Stimulated activated CD4-positive, alpha-beta T cell treated with anti-CD3 and anti-CD28 coated beads, TNF-alpha, amount 100 ng/mL, for 24 hours (primary cell): ENCODE measurements around the gene SST.
"Not testable (repeated sequence)": the region's sequence is repeated elsewhere in the genome, so short reads cannot be mapped to it uniquely, and the experiment has no call there.

Experiments
- DNase-seq, 3 experiments: peaks; one replicate each; pipeline ENCODE4 v3.0.0-alpha.2; 2020; ENCODE audit warnings: low read depth in 3 of 3

The SST gene

DNA sequence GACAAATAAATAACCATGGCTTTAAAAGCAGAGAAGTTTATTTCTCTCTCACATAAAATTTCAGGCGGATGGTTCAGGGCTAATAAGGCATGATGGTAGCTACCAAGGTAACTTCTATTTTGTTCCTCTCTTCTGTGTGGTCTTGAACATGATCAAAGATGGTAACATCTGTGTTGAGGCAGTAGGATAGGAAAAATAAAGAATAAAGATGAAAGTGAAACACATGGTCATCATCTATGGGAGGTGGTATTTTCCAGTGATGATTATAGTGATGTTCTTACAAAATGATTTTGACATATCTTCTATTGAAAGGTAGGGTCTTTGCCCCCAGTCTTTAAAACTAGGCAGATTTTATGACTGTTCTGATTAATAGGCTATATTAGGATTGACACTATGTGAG, 14.2 kb upstream of the SST start:
- DNase-seq = no peak

DNA sequence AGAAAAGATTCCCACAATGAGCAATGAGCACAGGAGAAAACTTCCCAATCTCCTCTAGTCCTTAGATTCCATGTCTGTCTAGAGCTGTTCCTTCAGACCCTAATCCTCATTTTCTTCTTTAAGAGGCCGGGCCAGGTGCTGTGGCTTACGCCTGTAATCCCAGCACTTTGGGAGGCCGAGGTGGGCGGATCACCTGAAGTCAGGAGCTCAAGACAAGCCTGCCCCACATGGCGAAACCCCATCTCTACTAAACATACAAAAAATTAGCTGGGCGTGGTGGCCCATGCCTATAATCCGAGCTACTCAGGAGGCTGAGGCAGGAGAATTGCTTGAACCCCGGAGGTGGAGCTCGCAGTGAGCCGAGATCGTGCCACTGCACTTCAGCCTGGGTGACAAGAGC, 11.6 kb upstream of the SST start:
- not testable (repeated sequence) for DNase-seq

DNA sequence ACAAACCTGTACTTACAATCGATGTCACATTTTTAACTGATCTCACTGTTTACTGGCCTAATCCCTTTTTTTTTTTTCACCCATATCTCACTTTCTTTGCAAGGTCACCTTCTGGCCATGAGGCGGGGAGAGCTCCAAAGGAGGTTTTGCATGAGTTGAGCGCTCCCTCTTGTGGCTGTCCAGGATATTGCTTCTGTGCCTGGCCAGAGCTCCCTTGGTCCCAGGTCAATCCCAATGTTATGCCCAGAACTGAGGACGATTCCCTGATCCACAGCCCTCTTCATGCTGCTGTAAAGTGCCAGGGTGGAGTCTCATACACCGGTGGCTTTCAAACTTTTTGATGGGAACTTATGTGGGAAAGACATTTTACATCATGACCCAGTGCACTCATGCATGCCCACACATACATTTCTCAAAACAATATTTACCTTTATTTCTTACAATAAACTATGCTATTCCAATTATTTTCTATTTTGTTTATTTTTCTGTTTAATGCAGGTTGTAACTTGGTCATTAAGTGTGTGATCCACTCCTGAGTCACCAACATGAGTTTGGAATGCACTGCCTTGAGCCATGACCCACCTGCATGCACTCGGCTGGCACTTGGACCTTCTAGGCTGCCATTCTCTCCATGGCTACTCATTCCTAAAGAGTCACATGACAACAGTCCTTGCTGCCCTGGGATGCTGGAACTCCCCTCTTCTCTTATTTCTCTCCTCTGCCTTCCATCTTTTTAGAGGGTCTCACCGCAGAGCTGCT, 9.6 kb upstream of the SST start:
- peak; percentile 41 to 66 (median 52) for DNase-seq

DNA sequence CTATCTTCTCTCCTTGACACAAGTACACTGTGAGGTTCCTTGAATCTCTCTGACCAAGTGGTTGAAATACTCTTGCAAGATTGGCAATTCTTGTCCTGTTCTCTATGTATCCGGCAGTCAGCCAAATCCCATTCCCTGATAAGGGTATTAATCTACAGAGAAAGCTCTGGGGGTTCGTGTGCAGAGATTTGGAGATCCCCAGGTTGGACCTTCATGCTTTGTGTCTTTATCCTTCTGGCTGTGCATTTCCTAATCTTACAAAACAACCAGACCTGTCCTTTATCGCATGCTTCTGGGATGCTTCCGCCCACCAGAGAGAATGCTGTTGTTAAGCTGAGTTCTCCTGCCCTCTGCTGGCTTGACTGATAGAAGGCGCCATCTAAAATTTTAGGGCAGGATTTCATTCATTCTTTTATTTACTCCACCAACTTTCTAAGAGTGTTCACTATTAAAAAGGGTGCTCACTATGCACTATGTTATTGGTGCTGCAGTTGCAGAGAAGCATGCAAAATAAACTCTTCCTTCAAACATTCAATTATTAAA, 8.6 kb upstream of the SST start:
- DNase-seq = peak in 2 of 3 experiments; percentile 7 to 30

DNA sequence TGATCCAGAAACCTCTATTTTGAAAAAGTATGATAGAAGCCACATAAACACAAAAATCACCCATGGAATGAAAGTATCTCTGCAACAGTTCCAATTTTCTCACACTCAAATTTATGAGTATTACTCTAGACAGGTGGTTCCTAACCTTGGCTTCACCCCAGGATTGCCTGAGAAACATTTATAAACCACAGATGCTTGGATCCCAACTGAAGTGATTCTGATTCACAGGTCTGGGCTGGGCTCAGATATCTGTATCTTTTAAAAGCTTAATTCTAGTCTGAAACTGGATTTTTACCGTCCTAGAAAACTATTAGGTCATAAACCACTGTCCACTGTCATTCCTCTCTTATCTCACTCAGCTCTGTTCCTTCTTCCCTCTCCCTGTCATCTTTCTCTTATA, 7.4 kb upstream of the SST start:
- DNase-seq = no peak

DNA sequence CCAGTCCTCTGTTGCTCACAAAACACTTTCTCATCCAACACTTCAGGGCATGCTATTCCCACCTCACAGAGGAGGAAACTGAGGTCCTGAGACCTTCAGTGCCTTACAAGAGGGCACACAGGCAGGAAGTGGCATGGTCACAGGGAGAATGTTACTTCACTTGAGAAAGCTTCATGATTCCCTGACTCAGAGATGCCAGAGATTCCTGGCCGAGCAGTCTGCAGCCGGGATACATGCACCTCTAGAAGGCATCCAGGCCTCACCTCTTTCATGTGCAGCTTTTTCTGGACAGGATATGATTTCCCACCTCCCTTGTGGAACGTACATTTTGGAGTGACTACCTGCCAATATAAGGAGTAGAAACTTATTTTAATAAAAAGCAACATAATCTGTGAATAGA, 2.8 kb upstream of the SST start:
- DNase-seq = no peak

DNA sequence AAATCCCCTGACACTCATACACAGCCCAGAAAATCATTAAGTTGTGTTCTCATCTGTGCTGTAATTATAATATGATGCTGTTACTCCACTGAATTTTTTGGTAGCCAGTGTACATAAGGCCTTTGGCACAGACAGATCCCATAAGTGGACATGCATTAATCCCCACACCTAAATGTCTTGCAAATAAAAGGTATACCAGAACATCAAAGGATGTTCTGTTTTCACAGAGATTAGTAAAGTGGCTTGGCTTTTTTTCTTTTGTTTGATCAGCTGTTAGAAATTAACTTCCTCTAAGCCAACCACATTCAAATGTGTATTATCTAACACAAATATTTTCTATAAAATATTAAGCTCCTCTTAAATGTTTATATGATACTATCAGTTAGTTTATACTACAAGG, 2.7 kb downstream of the SST start:
- DNase-seq = no peak

DNA sequence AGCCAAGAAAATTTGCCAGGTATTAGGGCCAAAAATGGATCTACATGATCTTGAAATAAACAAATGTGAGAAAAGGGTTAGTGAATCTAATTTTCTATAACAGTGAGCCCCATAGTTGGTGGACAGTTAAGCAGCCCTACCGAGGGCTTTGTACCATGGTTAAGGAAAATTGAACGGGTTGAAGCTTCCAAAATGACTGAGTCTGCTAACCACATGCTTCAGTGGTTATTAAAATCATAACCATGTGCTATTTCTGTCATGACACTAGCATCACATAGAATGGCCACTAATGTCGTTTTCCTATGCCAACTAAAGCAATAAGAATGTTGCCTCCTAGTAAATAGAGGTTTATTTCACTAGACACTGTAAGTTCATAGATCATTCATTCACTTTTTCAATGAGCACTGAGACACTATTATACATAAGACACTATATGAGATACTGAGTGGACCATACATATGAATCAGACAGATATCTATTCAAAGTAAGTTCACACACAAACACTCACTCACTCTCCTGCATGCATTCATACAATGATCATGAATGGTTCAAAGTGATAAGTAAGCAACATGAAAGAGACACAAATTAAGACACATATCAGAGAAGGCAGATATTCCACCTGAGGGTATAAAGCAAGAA, 4.3 kb downstream of the SST start:
- DNase-seq = no peak

DNA sequence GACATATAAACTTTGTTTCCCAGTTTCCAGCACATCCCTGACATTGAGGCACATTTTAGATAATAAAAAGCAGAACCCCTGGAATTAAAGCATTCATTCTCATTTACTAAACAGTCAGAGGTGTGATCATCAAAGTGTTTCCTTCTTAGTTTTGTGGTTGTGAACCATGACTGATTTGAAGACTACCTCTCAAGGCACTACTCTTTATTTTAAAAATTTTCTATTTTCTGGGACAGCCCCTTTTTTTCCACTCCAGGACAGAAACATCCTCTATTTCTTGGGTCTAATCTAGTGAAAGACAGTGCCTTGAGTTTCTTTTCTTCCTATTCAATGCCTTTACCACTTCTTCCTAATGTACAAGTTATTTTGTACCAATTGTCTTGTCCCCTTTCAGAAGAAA, 5.2 kb downstream of the SST start:
- DNase-seq = no peak

DNA sequence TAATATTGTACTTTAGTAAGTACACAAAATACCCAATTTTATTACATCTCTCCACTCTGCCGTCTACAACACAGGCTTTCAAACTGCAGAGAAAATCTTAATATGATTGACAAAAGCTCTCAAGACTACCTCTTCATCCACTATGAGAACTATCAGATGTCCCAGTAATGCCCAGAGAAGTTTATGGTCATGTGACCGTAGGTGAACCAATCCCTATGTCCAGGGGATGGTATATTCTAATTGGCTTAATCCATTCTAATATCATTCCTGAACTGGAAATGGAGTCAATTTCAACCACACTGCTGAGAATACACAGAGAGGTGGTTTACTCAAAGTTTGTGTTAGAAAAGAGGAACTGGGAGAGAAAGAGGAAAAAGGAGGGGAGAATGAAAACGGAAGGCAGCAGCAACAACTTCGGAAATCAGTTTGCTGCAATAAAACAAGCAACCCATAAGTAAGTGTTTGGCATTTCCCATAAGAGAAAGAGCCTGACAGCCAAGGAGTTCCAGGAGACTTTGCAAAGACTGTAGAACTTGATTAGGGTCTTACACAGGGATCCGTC, 7.3 kb downstream of the SST start:
- no peak for DNase-seq

DNA sequence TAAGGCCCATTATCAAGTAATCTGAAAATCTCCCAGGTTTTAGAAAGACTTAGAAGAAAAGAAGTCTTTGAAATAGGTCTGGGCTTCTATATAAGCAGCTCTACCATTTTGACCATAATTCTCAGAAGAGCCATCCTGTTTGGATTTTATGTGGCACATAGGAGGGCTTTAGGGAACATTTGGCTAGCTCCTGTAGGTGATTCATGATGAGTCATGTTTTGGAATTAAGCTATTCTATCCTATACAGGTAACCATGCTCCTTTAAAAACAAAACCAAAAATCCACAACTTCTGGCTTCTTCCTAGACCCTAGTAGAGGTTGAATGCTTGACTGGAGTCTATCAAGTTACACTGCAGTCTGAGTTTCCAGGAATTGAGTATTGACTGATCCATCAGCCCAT, 8.9 kb downstream of the SST start:
- DNase-seq = no peak

DNA sequence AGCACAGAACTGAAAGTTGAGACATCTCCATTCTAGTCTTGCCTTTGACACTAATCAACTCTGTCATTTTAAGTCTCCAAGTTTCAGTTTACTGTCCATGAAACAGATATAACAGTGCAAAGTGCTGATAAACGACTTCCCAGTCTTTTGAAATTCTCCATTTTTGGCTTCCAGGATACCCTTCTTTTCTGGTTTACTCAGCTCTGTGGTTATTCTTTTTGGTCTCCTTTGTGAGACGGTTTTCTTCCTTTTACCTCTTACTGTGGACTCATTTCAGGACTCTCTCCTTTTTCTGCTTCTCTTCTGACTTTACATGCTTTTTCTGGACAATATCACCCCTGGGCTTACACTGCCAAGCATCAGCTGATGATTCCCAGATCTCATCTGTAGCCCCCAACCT, 18.9 kb downstream of the SST start:
- DNase-seq = no peak

DNA sequence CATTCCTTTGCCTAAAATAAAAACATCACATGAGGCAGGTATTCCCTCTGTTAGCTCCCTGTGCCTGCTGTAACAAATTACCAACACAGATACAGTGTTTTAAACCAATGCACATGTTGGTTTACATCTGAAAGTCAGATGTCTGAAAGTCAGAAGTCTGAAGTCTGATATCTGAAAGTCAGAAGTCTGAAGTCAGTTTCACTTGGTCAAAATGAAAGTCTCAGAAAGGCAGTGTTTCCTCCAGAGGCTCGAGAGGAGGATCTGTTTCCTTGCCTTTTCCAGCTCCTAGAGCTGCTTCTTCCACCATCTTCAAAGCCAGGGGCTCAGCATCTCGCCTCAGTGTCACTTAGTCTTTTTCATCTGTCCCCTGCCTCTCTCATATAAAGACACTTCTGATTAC, 22.0 kb downstream of the SST start:
- no peak for DNase-seq

DNA sequence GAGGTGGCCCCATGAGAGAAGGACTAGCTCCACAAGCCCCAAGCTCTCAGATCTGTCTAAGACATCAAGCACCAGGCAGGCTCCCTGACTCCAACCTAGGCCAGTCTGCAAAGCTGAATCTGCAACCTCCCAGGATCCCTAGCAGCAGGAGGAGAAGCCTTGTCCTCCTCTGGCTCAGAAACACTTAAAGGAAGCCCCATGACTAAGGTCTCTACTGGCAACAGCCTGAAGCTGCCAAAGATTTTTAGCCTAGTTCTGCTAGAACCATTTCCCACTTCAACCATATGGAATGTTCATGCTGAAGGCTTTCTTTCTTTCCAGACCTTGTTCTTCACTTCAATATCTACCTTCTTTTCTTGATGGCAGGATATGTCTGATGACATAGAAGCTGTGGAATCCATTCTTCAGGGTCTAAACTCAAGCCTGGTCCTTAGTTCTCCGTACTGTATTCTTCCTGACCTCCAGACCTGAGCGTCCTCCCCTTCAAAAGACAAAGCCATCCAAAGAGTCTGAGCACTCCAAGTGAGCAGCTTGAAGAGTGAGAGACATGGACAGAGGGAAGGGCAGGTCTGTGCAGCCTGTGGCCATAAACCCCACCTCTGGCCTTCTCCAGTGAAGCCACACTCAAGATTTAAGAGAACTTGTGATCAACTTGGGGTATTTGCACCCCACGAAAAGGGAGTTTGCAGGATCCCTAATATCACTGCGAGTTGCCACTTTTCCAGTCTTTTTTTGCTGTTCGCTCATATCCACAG, 23.1 kb downstream of the SST start:
- DNase-seq = no peak

DNA sequence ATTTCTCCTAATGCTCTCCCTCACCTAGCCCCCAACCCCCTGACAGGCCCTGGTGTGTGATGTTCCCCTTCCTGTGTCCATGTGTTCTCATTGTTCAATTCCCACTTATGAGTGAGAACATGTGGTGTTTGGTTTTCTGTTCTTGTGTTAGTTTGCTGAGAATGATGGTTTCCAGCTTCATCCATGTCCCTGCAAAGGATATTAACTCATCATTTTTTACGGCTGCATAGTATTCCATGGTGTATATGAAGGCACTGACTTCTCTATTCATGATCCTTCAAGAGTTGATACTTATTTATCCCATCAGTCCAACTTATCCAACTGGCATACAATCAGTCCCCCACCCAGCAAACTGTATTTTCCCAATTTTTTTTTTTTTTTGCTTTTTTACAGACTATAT, 24.8 kb downstream of the SST start:
- not testable (repeated sequence) for DNase-seq

DNA sequence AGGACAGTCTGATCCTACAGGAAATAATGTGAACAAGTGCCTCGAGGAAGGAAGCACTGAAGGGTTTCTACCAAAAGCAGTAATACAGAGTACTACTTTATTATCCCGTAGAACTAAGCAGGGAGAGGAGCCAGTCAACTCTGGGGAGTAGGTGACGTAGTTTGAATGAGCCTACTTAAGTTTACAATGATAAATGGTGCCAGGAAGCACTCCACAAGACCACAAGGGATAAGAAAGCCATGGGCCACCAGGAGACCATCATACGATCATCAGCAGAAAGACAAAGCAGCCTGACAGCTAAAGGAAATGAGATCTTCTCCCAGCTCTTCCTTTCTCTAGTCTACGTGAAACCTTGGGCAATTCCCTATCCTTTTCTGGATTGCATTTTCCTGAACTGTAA, 27.3 kb downstream of the SST start:
- no peak for DNase-seq

DNA sequence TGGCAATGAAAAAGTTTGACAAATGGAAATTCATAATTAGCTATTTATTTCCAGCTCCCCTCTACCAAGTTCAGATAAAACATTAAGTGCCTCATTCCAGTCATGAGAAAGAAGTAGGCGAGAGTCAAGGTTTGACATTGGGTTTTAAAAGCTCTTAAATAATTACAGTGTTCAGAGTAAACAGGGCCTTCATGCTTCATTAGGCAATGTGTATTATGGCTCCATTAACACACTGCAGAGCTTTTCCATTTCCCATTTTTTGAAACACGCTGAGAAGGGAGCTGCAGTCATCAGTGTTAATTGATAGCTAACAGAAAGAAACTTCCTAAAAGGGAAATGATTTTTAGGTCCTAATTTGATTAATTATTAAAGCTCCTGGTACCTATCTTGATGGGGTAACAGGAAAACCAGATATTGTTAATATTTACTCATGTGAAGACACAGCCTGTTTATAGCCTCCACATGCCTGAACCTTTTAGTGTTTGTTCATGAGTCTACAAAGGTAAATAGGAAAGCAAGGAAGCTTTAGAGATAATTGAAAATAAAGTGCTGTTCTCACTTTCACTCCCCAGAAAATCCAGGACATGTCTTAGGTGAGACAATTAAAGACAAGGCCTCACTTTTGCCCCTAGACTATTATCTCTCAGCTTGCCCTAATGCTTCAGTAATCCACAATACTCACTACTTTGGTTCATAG, 28.7 kb downstream of the SST start:
- no peak for DNase-seq

DNA sequence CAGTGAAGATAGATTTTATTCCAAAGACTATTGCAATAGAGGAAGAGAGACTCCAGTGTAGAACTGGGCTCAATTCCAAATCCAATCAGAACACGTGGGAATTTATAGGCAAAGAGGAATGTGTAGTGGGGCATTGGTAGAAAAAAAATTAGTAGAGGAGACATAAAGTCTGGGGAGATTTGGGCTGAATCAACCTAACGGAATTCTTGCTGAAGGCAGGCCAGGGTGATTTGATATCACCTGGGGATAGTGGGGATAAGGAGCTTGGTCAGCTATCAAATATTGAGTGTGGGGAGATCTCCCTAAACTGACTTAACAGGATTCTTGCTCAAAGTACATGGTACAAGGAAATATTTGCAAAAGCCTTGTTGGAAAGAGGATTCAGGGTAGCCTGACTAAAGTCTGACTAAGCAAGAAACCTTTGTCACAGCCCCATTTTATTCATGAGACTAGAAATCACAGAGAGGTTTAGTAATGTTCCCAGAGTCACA, 29.6 kb downstream of the SST start:
- no peak for DNase-seq

DNA sequence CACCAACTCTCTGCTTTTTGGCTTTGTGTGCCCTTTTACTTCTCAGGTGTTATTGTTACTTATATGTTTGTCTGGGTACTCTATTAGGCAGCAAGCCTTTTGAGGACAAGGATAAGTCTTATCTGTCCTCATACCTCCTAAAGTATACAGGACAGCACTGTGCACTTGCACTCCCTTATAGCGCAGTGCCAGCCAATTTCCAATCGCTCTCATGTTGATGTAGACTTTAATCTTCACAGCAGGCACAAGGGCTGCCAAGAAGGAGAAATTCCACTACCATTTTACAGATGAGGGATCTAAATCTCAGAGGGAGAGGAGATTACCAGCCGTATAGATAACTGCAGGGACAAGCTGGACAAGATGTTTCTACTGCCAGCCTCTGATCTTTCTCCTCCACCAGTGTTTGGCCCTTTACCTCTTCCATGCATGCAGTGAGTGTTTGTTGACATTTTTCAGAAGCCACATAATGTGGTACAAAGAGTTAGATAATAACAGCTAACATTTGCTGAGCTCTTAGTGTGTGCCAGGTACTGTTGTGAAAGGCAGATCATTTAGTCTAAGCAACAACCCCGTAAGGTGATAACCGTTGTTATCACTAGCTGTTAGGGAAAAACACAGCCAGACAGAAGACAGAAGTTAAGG, 30.1 kb downstream of the SST start:
- DNase-seq = no peak

DNA sequence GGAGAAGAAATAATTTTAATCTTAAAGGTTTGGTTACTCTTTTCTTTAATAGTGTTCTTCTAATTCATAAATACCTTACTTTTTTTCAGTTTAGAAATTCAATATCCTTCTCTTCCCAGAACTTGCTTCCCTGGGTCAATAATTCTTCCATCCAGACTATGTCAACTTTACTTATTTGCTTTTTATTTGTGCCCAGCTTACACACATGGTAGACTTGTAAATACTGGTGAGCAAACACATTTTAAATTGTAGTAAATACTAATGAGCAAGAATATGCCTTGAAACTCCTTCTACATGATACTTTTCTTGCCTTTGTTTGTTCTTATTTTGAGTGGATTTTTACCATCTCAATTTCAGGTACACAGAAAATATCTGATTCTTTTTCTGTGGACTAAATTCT, 33.7 kb downstream of the SST start:
- no peak for DNase-seq

DNA sequence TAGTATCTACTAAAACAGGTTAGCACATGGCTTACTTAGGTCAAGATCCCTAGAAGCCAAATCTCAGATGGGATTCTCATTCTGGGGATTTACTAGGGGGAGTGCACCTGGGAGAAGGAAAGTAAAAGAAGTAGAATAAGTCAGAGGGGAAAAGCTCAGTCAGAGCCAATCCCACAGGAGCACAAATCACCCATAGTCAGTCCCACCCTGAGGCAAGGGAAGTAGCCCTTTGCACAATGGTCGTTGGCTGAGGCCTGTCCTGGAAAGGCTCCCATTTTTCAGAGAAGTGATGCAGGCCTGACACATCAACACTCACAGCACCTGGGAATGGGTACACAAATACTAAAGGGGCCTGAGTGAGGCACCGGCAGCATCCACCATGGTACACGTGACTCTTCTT, 39.8 kb downstream of the SST start:
- no peak for DNase-seq
